Fibroblast of lung (primary cell): ENCODE results near the gene GPC5. TPM values are rescaled to one million over a fixed set of nuclear protein-coding genes. Genes with fewer than 3 reads are reported as not detected.

ENCODE experiments used
- DNase-seq, 2 donors: peaks; one replicate each; pipeline versions ENCODE4 v3.0.0 to v3.0.0-alpha.2; 2010; ENCODE audit warnings: low read depth in 2 of 2
- H2AFZ ChIP-seq: 2 replicates; pipeline ENCODE4 v1.5.1; 2012; ENCODE audit warnings: low read length, control low read depth, inconsistent platforms
- H3K27ac ChIP-seq: 2 replicates; pipeline ENCODE4 v1.5.1; 2011; ENCODE audit warnings: low read length, control low read depth; ENCODE audit not compliant: insufficient read depth
- H3K27me3 ChIP-seq: 2 replicates; pipeline ENCODE4 v1.5.1; 2011; ENCODE audit warnings: mild to moderate bottlenecking, low read length; ENCODE audit not compliant: control insufficient read depth, insufficient read depth
- H3K36me3 ChIP-seq: 2 replicates; pipeline ENCODE4 v1.5.1; 2011; ENCODE audit warnings: low read length; ENCODE audit not compliant: control insufficient read depth, insufficient read depth
- H3K4me1 ChIP-seq: 2 replicates; pipeline ENCODE4 v1.5.1; 2011; ENCODE audit warnings: low read length; ENCODE audit not compliant: control insufficient read depth, insufficient read depth; ENCODE audit errors: extremely low read depth
- H3K4me2 ChIP-seq: 2 replicates; pipeline ENCODE4 v1.5.1; 2011; ENCODE audit warnings: low read length, control low read depth; ENCODE audit not compliant: insufficient read depth; ENCODE audit errors: extremely low read depth
- H3K4me3 ChIP-seq, 4 experiments: fragments of 200-600 bp in 1 of 4; sonication (generic) in 1 of 4; replicated peaks in 1 of 4; 2 replicates each; pipeline ENCODE4 v1.5.1; 2011 to 2016; ENCODE audit warnings: low read length in 4 of 4, low read depth in 3 of 4, mild to moderate bottlenecking in 3 of 4, control low read depth in 2 of 4, inconsistent platforms in 1 of 4, mixed read lengths in 1 of 4; ENCODE audit not compliant: insufficient read depth in 1 of 4; ENCODE audit errors: control extremely low read depth in 1 of 4
- H3K79me2 ChIP-seq: 2 replicates; pipeline ENCODE4 v1.5.1; 2012; ENCODE audit warnings: mild to moderate bottlenecking, low read length, inconsistent platforms; ENCODE audit not compliant: control insufficient read depth, insufficient read depth
- H3K9ac ChIP-seq: 2 replicates; pipeline ENCODE4 v1.5.1; 2011; ENCODE audit warnings: mild to moderate bottlenecking, low read length, control low read depth; ENCODE audit not compliant: insufficient read depth
- H3K9me3 ChIP-seq: 2 replicates; pipeline ENCODE4 v1.5.1; 2012; ENCODE audit warnings: low read depth, low read length; ENCODE audit not compliant: control insufficient read depth, insufficient read depth
- H4K20me1 ChIP-seq: 2 replicates; pipeline ENCODE4 v1.5.1; 2011; ENCODE audit warnings: low read length; ENCODE audit not compliant: control insufficient read depth, insufficient read depth; ENCODE audit errors: extremely low read depth
- CTCF ChIP-seq, 2 donors: IDR thresholded peaks in 1 of 2; conservative IDR thresholded peaks in 1 of 2; 1 replicate in 1 of 2; 2 replicates in 1 of 2; pipeline ENCODE4 v1.5.1; 2011 to 2012; ENCODE audit warnings: low read length in 2 of 2, control low read depth in 1 of 2, inconsistent platforms in 1 of 2, low read depth in 1 of 2, mild to moderate bottlenecking in 1 of 2
- EZH2 ChIP-seq: IDR thresholded peaks from 2 replicates; pipeline ENCODE4 v1.5.1; 2012; ENCODE audit warnings: low read length, control low read depth, mild to moderate bottlenecking; ENCODE audit errors: missing control alignments
- polyA plus RNA-seq, 2 donors: library from polyadenylated mRNA; depleted of rRNA in 1 of 2; stranded (reverse) in 1 of 2; unstranded in 1 of 2; fragments of >200 nt; gene quantifications; 2 replicates each; pipeline ENCODE4 v1.2.1, GENCODE V29; 2011 to 2012; ENCODE audit warnings: missing spikeins in 1 of 2
- total RNA-seq: library from RNA; depleted of rRNA; stranded (reverse); fragments of >200 nt; gene quantifications from 2 replicates; pipeline ENCODE4 v1.2.1, GENCODE V29; 2014

The GPC5 gene
- total and polyA plus RNA-seq, 2 donors (not counting 1 experiment from before 2014, with no cell fraction given) = 0.17 TPM; not detected in 1

- H3K27me3 ChIP-seq = no peaks in the 10 kb centered on the region
- TF ChIP-seq EZH2 (no peak), CTCF (conservative IDR thresholded peaks at IDR 0.05 in 1 of 2, IDR thresholded peaks at IDR 0.05 in 1 of 2; ENCODE audit: low read depth in 1 of 2, low read length in 2 of 2) (no peak)
- no peak overlapping the region for H3K9ac ChIP-seq
- H3K9me3 ChIP-seq = no peaks in the 10 kb centered on the region
- no peak overlapping the region for H3K4me2 ChIP-seq
- H2AFZ ChIP-seq = no peak overlapping the region
- H3K36me3 ChIP-seq = no peaks in the 10 kb centered on the region
- H3K4me3 ChIP-seq = no peak overlapping the region
- no peak for DNase-seq
- H3K79me2 ChIP-seq = no peaks in the 10 kb centered on the region
- H3K4me1 ChIP-seq = no peaks in the 10 kb centered on the region
- H3K27ac ChIP-seq = no peak overlapping the region
- no peaks in the 10 kb centered on the region for H4K20me1 ChIP-seq
These were observed 645.9 kb downstream of the GPC5 start for GRCh38 chr13:92044351-92044750.

DNA sequence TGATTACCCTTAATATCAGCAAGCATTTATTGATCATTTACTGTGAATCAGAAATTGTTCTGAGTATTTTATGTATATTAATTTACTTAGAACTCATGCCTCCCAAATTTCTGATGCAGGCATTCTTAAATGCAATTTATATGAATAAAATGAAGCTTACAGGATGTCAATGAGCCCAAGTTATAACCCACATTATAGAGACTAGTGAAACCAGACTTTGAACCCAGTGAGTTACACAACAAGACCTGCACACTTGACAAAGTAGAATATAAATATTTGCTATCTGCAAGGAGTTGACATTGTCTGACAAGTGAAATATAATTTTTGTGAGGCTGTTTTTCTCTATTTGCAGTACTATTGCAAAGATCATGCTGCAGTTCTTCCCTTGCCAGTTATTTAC is 656.0 kb downstream of the GPC5 start:
- no peaks in the 10 kb centered on the region for H3K36me3 ChIP-seq
- H3K4me1 ChIP-seq = no peaks in the 10 kb centered on the region
- H2AFZ ChIP-seq = no peak overlapping the region
- H3K27me3 ChIP-seq = no peaks in the 10 kb centered on the region
- H3K9me3 ChIP-seq = no peaks in the 10 kb centered on the region
- no peak for DNase-seq
- no peaks in the 10 kb centered on the region for H3K79me2 ChIP-seq
- TF ChIP-seq EZH2 = no peak
- no peak for TF ChIP-seq CTCF (conservative IDR thresholded peaks at IDR 0.05 in 1 of 2, IDR thresholded peaks at IDR 0.05 in 1 of 2; ENCODE audit: low read depth in 1 of 2, low read length in 2 of 2)
- H3K27ac ChIP-seq = no peak overlapping the region
- H4K20me1 ChIP-seq = no peaks in the 10 kb centered on the region
- H3K4me2 ChIP-seq = no peak overlapping the region
- no peak overlapping the region for H3K9ac ChIP-seq
- H3K4me3 ChIP-seq = no peak overlapping the region

DNA sequence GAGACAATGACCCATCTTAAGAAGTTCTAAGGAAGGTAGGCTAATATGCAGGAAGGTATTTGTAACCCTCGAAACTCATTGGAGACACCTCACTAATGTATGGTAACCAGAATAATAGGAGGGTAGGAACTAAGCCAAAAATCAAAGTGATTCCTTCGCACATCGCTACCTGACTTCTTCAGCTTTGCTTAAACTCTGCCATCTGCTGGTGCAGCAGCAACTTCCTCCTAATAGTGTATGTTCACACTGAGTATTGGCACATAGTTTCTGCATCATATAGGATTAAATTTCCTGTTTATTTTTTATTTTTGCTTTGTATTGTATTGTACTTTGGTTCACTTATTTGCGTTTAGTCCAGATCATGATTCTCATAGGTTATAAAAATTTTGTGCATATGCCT is 676.2 kb downstream of the GPC5 start:
- peak in 1 of 2 donors; percentile 43 for DNase-seq
- no peak overlapping the region for H3K27ac ChIP-seq
- TF ChIP-seq EZH2 (no peak), CTCF (conservative IDR thresholded peaks at IDR 0.05 in 1 of 2, IDR thresholded peaks at IDR 0.05 in 1 of 2; ENCODE audit: low read depth in 1 of 2, low read length in 2 of 2) (peak in 1 of 2 donors; percentile 61)
- no peak overlapping the region for H3K4me2 ChIP-seq
- H2AFZ ChIP-seq = no peak overlapping the region
- no peak overlapping the region for H3K9ac ChIP-seq
- H3K79me2 ChIP-seq = no peaks in the 10 kb centered on the region
- no peaks in the 10 kb centered on the region for H3K36me3 ChIP-seq
- H3K27me3 ChIP-seq = no peaks in the 10 kb centered on the region
- H3K4me3 ChIP-seq = no peak overlapping the region
- H3K4me1 ChIP-seq = no peaks in the 10 kb centered on the region
- no peaks in the 10 kb centered on the region for H4K20me1 ChIP-seq
- H3K9me3 ChIP-seq = no peaks in the 10 kb centered on the region
